HG02623 (cell line): Measurements from ENCODE around the gene ZFYVE28.

Experiments used
- ATAC-seq: cut with Tn5 transposase; IDR thresholded peaks from one replicate; pipeline ENCODE4 v1.9.1; 2021; ENCODE audit warnings: moderate library complexity; ENCODE audit not compliant: unreplicated experiment

The ZFYVE28 gene

GRCh38 chr4:2291705-2292645 is 126.5 kb downstream of the ZFYVE28 start:
- no peak for ATAC-seq

GRCh38 chr4:2290974-2291704 is 127.3 kb downstream of the ZFYVE28 start:
- ATAC-seq, result no peak

GRCh38 chr4:2290488-2290887 is 128.0 kb downstream of the ZFYVE28 start:
- no peak for ATAC-seq

DNA sequence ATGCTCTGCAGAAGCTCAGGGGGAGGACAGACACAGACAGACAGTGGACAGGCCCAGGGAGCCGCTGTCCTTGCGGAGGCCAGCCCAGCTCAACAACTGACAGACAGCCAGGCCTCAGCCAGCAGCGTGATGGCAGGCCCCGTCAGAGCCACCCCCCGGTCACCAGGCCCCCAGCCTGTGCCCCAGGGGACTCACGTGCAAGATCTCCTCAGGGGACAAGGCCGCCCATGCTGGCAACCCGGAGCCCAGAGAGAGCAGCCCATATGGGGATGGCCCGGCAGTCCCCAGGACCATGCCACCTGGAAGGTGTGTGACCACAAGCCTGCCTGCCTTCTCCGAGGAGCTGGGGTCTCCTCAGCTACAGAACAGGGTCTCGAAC is 128.5 kb downstream of the ZFYVE28 start:
- no peak for ATAC-seq

DNA sequence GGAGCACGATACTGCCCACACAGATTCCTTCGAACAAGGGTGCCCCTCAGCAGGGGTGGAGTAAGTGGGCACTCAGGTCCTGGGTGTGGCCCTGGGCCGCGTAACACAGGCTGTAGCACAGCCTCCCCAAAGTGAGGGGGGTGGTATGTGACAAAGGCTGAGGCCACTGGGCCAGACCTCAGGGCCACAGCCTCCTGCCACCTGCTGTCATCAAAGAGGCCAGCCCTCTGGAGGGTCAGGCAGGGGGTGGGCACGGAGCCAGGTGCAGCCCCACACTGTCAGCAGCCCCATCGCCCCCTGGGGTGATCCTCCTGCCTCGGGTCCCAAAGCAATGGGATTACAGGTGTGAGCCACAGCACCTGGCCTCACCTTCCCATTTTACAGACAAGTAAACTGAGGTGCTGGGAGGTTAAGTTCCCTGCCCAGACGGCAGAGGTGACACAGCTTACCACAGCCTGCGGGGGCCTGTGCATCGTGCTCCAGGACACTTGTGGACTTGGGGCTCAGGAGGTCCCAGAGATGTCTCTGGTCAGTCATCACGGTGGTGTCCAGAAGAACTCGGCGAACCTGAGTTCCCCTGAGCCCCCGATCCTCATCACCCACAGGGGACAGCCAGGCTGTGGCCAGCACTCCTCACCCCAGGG is 129.0 kb downstream of the ZFYVE28 start:
- ATAC-seq, result no peak

- no peak for ATAC-seq
These were observed 130.3 kb downstream of the ZFYVE28 start for GRCh38 chr4:2288051-2288541.

DNA sequence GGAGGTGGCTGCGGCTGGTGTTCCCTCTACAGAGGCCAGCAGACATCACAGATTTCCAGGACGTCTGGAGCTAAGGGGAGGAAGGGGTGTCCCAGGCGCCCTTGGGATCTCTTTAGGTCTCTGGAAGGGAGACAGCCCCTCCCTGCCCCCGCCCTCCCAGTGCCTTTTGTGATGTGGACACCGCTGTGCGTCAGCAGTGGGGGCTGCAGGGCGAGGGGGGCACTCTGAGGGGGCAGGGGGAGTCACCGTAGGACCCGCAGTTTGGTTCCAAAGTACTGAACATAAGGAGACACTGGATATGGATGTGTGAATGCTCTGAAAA is 130.9 kb downstream of the ZFYVE28 start:
- ATAC-seq, result no peak

- ATAC-seq, result no peak
These were observed 131.4 kb downstream of the ZFYVE28 start for GRCh38 chr4:2286904-2287593.

GRCh38 chr4:2285613-2286381 is 132.6 kb downstream of the ZFYVE28 start:
- ATAC-seq, result no peak

- ATAC-seq, result no peak
These were observed 133.4 kb downstream of the ZFYVE28 start for GRCh38 chr4:2284934-2285612.

GRCh38 chr4:2284161-2284933 is 134.1 kb downstream of the ZFYVE28 start:
- ATAC-seq, result no peak

- ATAC-seq, result no peak
These were observed 135.2 kb downstream of the ZFYVE28 start for GRCh38 chr4:2283199-2283711.

DNA sequence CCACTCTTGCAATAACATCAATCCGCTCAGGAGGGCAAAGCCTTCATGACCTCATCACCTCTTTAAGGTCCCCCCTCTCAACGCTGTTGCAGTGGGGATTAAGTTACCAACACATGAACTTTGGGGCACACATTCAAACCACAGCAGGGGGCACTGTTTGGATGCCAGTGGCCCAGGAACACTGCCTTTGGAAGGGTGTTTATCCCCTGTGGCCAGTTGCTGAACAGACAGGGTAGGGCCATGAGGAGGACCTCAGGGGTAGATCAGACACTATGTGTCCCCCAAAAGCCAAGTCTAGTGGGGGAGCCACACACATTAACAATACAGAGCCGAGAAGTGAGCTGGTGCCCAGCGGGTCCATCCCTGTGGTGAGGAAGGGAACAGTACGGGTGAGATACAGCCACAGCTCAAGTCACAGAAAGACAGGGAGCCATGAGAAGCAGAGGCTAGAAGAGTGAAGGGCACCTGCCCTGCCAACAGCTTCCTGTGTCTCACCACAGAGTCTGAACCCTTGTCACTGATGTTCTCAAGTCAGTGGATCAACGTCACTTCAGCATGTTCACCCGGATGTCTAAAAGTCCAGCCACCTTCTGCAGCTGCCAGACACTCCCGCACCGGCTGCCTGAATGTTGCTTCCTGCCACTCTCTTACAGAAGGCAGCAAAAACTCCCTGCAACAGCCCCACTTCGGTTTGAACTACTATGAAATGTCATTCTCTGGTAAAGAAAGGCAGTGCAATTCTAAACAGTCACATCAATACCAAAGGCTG is 136.7 kb downstream of the ZFYVE28 start:
- ATAC-seq, result no peak

DNA sequence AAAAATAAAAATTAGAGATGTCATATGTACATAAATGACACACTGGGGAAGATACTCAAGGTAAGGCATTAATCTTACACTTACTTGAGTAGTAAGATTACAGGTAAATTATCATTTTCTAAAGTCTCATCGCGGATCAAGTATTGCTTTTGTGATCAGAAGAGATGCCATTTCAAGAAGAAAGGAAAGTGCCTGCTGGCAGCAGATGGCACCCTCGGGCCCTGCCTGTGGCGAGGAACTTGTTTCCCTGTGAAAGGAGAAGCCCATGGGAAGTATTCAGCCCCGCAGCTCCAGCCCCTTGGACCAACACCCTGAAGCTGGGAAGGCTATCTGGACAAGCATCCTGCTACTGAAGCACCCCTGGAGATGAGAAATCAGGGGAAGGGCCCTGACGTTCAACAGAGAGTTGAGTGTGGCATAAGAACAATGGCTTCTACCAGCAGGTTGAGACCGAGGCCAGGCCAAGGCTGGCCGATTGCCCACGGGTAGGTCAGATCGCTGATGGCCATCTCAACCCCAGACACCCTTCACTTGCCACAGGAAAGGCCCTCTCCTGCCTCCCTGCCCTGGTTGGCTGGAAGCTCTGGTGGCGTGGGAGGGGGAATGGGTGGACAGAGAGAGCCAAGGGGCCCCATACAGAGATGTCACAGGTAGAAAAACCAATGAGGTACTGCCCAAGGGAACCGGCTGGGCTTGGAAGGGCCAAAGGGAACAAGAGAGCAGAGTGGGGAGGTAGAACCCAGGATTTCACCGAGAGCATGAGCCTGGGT is 137.7 kb downstream of the ZFYVE28 start:
- no peak for ATAC-seq

DNA sequence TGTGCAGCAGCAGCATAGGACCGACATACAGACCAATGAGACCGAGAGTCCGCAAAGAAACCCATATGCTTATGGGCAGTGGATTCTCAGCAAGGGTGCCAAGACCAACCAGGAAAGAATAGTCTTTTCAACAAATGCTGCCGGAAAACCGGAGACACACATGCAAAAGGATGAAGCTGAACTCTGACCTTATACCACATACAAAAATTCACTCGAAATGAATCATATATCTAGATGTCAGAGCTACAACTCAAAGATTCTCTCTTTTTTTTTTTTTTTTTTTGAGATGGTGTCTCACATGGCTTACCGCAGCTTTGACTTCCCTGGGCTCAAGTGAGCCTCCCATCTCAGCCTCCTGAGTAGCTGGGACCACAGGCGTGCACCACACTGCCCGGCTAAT is 140.5 kb downstream of the ZFYVE28 start:
- ATAC-seq, result no peak

- no peak for ATAC-seq
These were observed 141.7 kb downstream of the ZFYVE28 start for GRCh38 chr4:2276581-2277325.
